ENCODE results near the gene UBN1.

Gene UBN1

DNA sequence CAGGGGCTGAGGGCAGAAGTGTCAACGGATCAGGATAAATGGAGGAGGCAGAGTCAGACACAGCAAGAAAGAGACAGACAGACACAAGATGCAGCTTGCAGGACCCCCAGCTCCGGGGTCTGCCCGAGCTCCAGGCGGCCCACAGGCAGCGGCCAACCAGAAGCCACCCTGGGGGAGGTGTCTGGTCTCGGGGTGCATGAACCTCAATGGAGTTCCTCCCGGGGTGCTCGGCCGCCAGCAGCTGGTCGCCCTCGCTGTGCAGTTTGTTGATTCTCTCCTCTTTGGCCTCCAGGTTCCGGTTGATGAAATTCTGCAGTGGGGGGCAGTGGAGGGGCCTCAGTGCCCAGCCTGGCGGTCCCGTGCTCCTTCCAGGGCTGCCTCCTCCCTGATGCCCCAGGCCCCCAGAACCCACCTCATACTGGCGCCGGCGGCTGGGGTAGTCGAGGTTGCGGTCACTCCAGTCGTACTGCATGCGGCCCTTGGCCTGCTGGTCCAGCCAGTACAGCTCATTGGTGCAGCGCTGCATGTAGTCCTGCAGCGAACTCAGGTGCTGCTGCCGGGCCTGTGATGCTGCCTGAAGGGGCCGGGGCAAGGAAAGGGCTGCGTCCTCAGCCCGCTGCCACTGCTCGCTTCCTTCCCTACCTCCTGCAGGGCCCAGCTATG, 51.7 kb downstream of the UBN1 start:
- H3K27me3 ChIP-seq (ENCODE audit: low read length) = no peaks in the 10 kb centered on the region
- no peaks in the 10 kb centered on the region for H3K79me2 ChIP-seq (ENCODE audit: insufficient read depth, low read length)
- H4K20me1 ChIP-seq (ENCODE audit: low read depth, low read length) = no peaks in the 10 kb centered on the region
- H2AFZ ChIP-seq (ENCODE audit: low read depth, low read length, severe bottlenecking) = no peak overlapping the region
- H3K9ac ChIP-seq (ENCODE audit: low read length) = no peak overlapping the region
- H3K27ac ChIP-seq (ENCODE audit: low read depth, low read length) = no peak overlapping the region
- no peaks in the 10 kb centered on the region for H3K9me3 ChIP-seq (ENCODE audit: insufficient read depth, low read length)
- H3K4me2 ChIP-seq (ENCODE audit: low read depth, low read length, poor library complexity, severe bottlenecking) = no peak overlapping the region
- no peak overlapping the region for H3K4me3 ChIP-seq (ENCODE audit: insufficient read depth, low read length, poor library complexity, severe bottlenecking)
- H3K36me3 ChIP-seq (ENCODE audit: low read length) = no peaks in the 10 kb centered on the region
- no peaks in the 10 kb centered on the region for H3F3A ChIP-seq (ENCODE audit: insufficient read depth)
- H3K9me2 ChIP-seq (replicated peaks; ENCODE audit: insufficient read depth, low read length) = no peaks in the 10 kb centered on the region
- TF ChIP-seq, protein P1, sequence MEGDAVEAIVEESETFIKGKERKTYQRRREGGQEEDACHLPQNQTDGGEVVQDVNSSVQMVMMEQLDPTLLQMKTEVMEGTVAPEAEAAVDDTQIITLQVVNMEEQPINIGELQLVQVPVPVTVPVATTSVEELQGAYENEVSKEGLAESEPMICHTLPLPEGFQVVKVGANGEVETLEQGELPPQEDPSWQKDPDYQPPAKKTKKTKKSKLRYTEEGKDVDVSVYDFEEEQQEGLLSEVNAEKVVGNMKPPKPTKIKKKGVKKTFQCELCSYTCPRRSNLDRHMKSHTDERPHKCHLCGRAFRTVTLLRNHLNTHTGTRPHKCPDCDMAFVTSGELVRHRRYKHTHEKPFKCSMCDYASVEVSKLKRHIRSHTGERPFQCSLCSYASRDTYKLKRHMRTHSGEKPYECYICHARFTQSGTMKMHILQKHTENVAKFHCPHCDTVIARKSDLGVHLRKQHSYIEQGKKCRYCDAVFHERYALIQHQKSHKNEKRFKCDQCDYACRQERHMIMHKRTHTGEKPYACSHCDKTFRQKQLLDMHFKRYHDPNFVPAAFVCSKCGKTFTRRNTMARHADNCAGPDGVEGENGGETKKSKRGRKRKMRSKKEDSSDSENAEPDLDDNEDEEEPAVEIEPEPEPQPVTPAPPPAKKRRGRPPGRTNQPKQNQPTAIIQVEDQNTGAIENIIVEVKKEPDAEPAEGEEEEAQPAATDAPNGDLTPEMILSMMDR (IDR thresholded peaks at IDR 0.05; ENCODE audit: insufficient read depth, low read length, poor library complexity, severe bottlenecking) = no peak
- no peak for TF ChIP-seq EZH2phosphoT487 (conservative IDR thresholded peaks at IDR 0.05; ENCODE audit: low read length)

DNA sequence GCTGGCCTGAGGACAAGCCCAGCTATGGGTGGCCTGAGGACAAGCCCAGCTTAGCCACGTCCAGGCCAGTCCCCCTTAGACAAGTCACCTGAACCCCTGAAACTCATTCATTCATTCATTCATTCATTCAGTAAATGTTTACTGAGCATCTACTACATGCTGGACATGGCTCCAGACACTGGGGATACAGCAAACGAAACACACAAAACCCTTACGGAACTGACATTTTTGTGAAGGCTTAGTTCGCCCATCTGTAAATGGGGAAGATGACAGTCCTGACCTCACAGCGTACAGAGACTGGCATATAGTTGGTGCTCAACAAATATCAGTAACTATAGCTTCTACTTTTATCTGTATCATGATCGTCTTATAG, 52.2 kb downstream of the UBN1 start:
- no peak overlapping the region for H3K4me3 ChIP-seq (ENCODE audit: insufficient read depth, low read length, poor library complexity, severe bottlenecking)
- H3K9me2 ChIP-seq (replicated peaks; ENCODE audit: insufficient read depth, low read length) = no peaks in the 10 kb centered on the region
- no peak overlapping the region for H3K27ac ChIP-seq (ENCODE audit: low read depth, low read length)
- H3K4me2 ChIP-seq (ENCODE audit: low read depth, low read length, poor library complexity, severe bottlenecking) = no peak overlapping the region
- no peaks in the 10 kb centered on the region for H3K36me3 ChIP-seq (ENCODE audit: low read length)
- H3K9me3 ChIP-seq (ENCODE audit: insufficient read depth, low read length) = no peaks in the 10 kb centered on the region
- no peak overlapping the region for H2AFZ ChIP-seq (ENCODE audit: low read depth, low read length, severe bottlenecking)
- H3K79me2 ChIP-seq (ENCODE audit: insufficient read depth, low read length) = no peaks in the 10 kb centered on the region
- no peak overlapping the region for H3K9ac ChIP-seq (ENCODE audit: low read length)
- no peaks in the 10 kb centered on the region for H4K20me1 ChIP-seq (ENCODE audit: low read depth, low read length)
- no peak for TF ChIP-seq EZH2phosphoT487 (conservative IDR thresholded peaks at IDR 0.05; ENCODE audit: low read length)
- TF ChIP-seq, protein P1 (IDR thresholded peaks at IDR 0.05; ENCODE audit: insufficient read depth, low read length, poor library complexity, severe bottlenecking) = no peak
- no peaks in the 10 kb centered on the region for H3F3A ChIP-seq (ENCODE audit: insufficient read depth)
- H3K27me3 ChIP-seq (ENCODE audit: low read length) = no peaks in the 10 kb centered on the region

DNA sequence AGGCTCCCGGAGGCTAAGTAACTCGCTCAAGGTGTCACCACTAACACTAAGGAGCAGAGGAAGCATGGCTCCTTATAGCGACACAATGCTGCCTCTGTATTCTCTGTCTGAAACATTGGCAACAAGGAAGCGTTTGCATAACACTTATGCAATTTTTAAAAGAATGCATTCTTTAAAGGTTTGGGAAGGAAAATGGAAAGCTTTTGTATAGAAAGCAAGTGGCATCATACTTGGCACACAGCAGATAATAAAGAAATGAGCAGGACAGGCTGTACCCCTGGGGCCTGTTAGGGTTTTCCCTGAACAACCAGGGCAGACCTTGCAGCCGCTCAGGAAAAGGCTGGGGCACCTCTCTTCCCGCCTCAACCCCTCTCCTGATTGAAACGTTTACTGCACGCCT, 52.8 kb downstream of the UBN1 start:
- Histone ChIP-seq H3K4me2 (ENCODE audit: low read depth, low read length, poor library complexity, severe bottlenecking) (no peak overlapping the region), H3K9me2 (replicated peaks; ENCODE audit: insufficient read depth, low read length) (no peaks in the 10 kb centered on the region), H3K27ac (ENCODE audit: low read depth, low read length) (no peak overlapping the region)

More for the DNA sequence above, 52.8 kb downstream of the UBN1 start:
- Histone ChIP-seq H3K36me3 (ENCODE audit: low read length) (no peaks in the 10 kb centered on the region), H3K79me2 (ENCODE audit: insufficient read depth, low read length) (no peaks in the 10 kb centered on the region), H3F3A (ENCODE audit: insufficient read depth) (no peaks in the 10 kb centered on the region), H3K9ac (ENCODE audit: low read length) (no peak overlapping the region), H3K4me3 (ENCODE audit: insufficient read depth, low read length, poor library complexity, severe bottlenecking) (no peak overlapping the region), H2AFZ (ENCODE audit: low read depth, low read length, severe bottlenecking) (no peak overlapping the region), H4K20me1 (ENCODE audit: low read depth, low read length) (no peaks in the 10 kb centered on the region), H3K9me3 (ENCODE audit: insufficient read depth, low read length) (no peaks in the 10 kb centered on the region), H3K27me3 (ENCODE audit: low read length) (no peaks in the 10 kb centered on the region)
- TF ChIP-seq, protein P1 (IDR thresholded peaks at IDR 0.05; ENCODE audit: insufficient read depth, low read length, poor library complexity, severe bottlenecking) = no peak
- no peak for TF ChIP-seq EZH2phosphoT487 (conservative IDR thresholded peaks at IDR 0.05; ENCODE audit: low read length)

All from SU-DHL-6 (cell line).